PC-9 (cell line): ENCODE results near the gene ACTR3. TPM values are rescaled to one million over a fixed set of nuclear protein-coding genes. Genes with fewer than 3 reads are reported as not detected.
"Not testable (repeated sequence)": the region's sequence is repeated elsewhere in the genome, so short reads cannot be mapped to it uniquely, and the experiment has no call there.

Source experiments
- BruUV-seq: library from RNA; stranded (reverse); fragments of 400-500 nt; replicated peaks from 2 replicates; lab custom pipeline; 2021; lab: Mats Ljungman, UMichigan
- CTCF ChIA-PET: fragments of 300-600 bp; sonication (Branson Sonifier 250); formaldehyde crosslinking; loops from one replicate; lab custom pipeline; 2022; ENCODE audit warnings: antibody characterized with exemption; lab: Charles Lee
- POLR2A ChIA-PET: fragments of 300-600 bp; sonication (Branson Sonifier 250); formaldehyde crosslinking; loops from one replicate; lab custom pipeline; 2022; ENCODE audit warnings: antibody characterized with exemption; ENCODE audit not compliant: unreplicated experiment; lab: Charles Lee
- DNase-seq, 2 experiments: peaks; one replicate each; pipeline versions ENCODE4 v3.0.0 to v3.0.0-alpha.2; 2015 to 2022; ENCODE audit warnings: mixed read lengths in 1 of 2
- H2AFZ ChIP-seq: fragments of 200-600 bp; sonication (generic); 2 replicates; pipeline ENCODE4 v1.8.1; 2017; ENCODE audit warnings: antibody characterized with exemption
- H3F3A ChIP-seq: fragments of 200-600 bp; sonication (generic); 2 replicates; pipeline ENCODE4 v1.8.1; 2017; ENCODE audit warnings: antibody characterized with exemption, mild to moderate bottlenecking, low read depth; ENCODE audit not compliant: insufficient read depth
- H3K27ac ChIP-seq: fragments of 200-600 bp; sonication (generic); 2 replicates; pipeline ENCODE4 v1.6.1; 2016; ENCODE audit warnings: mixed run types
- H3K27me3 ChIP-seq: fragments of 200-600 bp; sonication (generic); 2 replicates; pipeline ENCODE4 v1.6.1; 2016; ENCODE audit warnings: low read depth, mixed run types; ENCODE audit not compliant: insufficient read depth
- H3K36me3 ChIP-seq: fragments of 200-600 bp; sonication (generic); 2 replicates; pipeline ENCODE4 v1.6.1; 2016; ENCODE audit warnings: low read depth, mixed run types
- H3K4me1 ChIP-seq: fragments of 200-600 bp; sonication (generic); replicated peaks from 2 replicates; pipeline ENCODE4 v1.6.1; 2016; ENCODE audit warnings: mixed run types; ENCODE audit not compliant: insufficient read depth
- H3K4me2 ChIP-seq: fragments of 200-600 bp; sonication (generic); 2 replicates; pipeline ENCODE4 v1.6.1; 2017; ENCODE audit warnings: mixed run types
- H3K4me3 ChIP-seq: fragments of 200-600 bp; sonication (generic); 2 replicates; pipeline ENCODE4 v1.6.1; 2016; ENCODE audit warnings: mixed run types
- H3K79me2 ChIP-seq: fragments of 200-600 bp; sonication (generic); 2 replicates; pipeline ENCODE4 v1.6.1; 2017; ENCODE audit warnings: low read depth, mixed run types
- H3K9me2 ChIP-seq: fragments of 200-600 bp; sonication (generic); 2 replicates; pipeline ENCODE4 v1.8.1; 2017; ENCODE audit warnings: mild to moderate bottlenecking; ENCODE audit not compliant: insufficient read depth
- H3K9me3 ChIP-seq: fragments of 200-600 bp; sonication (generic); 2 replicates; pipeline ENCODE4 v1.8.1; 2016; ENCODE audit warnings: low read depth; ENCODE audit not compliant: insufficient read depth
- H4K20me1 ChIP-seq: fragments of 200-600 bp; sonication (generic); 2 replicates; pipeline ENCODE4 v1.8.1; 2017; ENCODE audit not compliant: insufficient read depth
- CTCF ChIP-seq: fragments of 200-600 bp; sonication (generic); conservative IDR thresholded peaks from 2 replicates; pipeline ENCODE4 v1.6.1; 2017; ENCODE audit warnings: mixed run types, antibody characterized with exemption, mild to moderate bottlenecking, moderate library complexity
- EZH2 ChIP-seq: fragments of 200-600 bp; sonication (generic); IDR thresholded peaks from 2 replicates; pipeline ENCODE4 v1.8.0; 2017; ENCODE audit warnings: antibody characterized with exemption, low read depth
- intact Hi-C: fragments of 100-400 bp; cut with micrococcal nuclease; formaldehyde crosslinking; loops from one replicate; pipeline ENCODE4 v1.10.0; 2022; ENCODE audit not compliant: unreplicated experiment
- total RNA-seq: library from RNA; stranded (reverse); gene quantifications from 2 replicates; pipeline ENCODE4 v1.2.3, GENCODE V29; 2021

Gene ACTR3
- total RNA-seq, 1 experiment from 2014 or later, result 222 TPM

DNA sequence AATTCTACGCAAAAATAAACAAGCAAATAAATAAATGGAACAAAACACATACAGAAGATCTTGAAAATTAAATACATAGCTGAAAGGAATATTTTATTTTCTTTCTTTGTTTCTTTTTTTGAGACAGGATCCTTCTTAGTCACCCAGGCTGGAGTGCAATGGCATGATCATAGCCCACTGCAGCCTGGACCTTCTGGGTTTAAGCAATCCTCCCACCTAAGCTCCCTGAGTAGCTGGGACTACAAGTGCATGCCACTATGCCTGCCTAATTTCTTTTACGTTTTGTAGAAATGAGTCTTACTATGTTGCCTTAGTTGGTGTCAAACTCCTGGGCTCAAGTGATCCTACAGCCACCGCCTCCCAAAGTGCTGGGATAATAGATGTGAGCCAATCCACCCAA is 44.6 kb upstream of the ACTR3 start:
- no peaks in the 10 kb centered on the region for H3K27me3 ChIP-seq
- no peaks in the 10 kb centered on the region for H3K79me2 ChIP-seq
- H3K27ac ChIP-seq, result no peak overlapping the region
- no peak for DNase-seq
- no peaks in the 10 kb centered on the region for H3K36me3 ChIP-seq
- peaks cover 8% of the 10 kb centered on the region for H3K4me1 ChIP-seq
- H3F3A ChIP-seq, result no peaks in the 10 kb centered on the region
- H2AFZ ChIP-seq, result no peak overlapping the region
- no peaks in the 10 kb centered on the region for H4K20me1 ChIP-seq
- CTCF ChIA-PET, result no interaction called here
- H3K9me3 ChIP-seq, result no peaks in the 10 kb centered on the region
- no TSS peak for BruUV-seq
- no peak overlapping the region for H3K4me3 ChIP-seq
- no peak overlapping the region for H3K4me2 ChIP-seq
- TF ChIP-seq EZH2, result no peak
- no peaks in the 10 kb centered on the region for H3K9me2 ChIP-seq
- POLR2A ChIA-PET, result no interaction called here
- intact Hi-C loops, result no loop called here

DNA sequence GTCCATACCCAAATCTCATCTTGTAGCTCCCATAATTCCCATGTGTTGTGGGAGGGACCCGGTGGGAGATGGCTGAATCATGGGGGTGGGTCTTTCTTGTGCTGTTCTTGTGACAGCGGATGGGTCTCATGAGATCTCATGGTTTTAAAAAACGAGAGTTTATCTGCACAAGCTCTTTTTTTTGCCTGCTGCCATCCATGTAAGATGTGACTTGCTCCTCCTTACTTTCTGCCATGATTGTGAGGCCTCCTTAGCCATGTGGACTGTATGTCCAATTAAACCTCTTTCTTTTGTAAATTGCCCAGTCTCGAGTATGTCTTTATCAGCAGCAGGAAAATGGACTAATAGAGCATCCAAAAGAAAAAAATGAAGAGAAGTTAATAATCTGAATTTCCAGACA is 44.1 kb upstream of the ACTR3 start:
- H3F3A ChIP-seq, H3K9me3 ChIP-seq, BruUV-seq, intact Hi-C loops, H4K20me1 ChIP-seq, H3K79me2 ChIP-seq, H2AFZ ChIP-seq, H3K4me1 ChIP-seq, POLR2A ChIA-PET, CTCF ChIA-PET, H3K9me2 ChIP-seq, H3K27ac ChIP-seq, H3K36me3 ChIP-seq, H3K4me3 ChIP-seq, H3K27me3 ChIP-seq, H3K4me2 ChIP-seq, DNase-seq: not testable (repeated sequence)

DNA sequence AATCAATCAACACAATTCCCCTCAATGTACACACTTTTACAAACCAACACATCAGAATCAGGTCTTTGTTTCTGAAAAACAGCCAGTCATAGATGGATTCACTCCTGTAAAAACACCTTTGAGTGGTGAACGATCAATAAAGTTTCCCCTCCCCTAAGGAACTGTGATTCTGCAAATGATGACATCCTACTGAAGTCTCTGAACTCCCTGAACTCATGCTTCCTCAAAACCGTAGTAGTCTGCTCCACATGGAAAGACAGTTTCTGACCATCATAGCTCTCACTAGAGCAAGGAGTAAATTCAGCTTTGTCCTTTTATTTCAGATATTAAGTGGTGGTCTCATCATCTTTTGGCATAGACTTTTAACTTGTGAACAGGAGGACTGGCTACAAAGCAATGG is 43.5 kb upstream of the ACTR3 start:
- no peak for DNase-seq
- Histone ChIP-seq H3K4me3 (no peak overlapping the region), H3K9me2 (no peaks in the 10 kb centered on the region), H3F3A (no peaks in the 10 kb centered on the region), H3K36me3 (no peaks in the 10 kb centered on the region), H3K79me2 (no peaks in the 10 kb centered on the region), H3K27ac (no peak overlapping the region), H4K20me1 (no peaks in the 10 kb centered on the region), H2AFZ (no peak overlapping the region), H3K4me2 (no peak overlapping the region), H3K27me3 (no peaks in the 10 kb centered on the region), H3K9me3 (no peaks in the 10 kb centered on the region), H3K4me1 (peaks cover 8% of the 10 kb centered on the region)
- CTCF ChIA-PET, result no interaction called here
- no peak for TF ChIP-seq CTCF
- POLR2A ChIA-PET, result no interaction called here
- intact Hi-C loops, result no loop called here
- no TSS peak for BruUV-seq

GRCh38 chr2:113847144-113847543 is 42.7 kb upstream of the ACTR3 start:
- ChIA-PET POLR2A (no interaction called here), CTCF (no interaction called here)
- H3K27me3 ChIP-seq, result no peaks in the 10 kb centered on the region
- TF ChIP-seq EZH2, result no peak
- TF ChIP-seq CTCF, result no peak
- H3F3A ChIP-seq, result no peaks in the 10 kb centered on the region
- no peak overlapping the region for H3K4me2 ChIP-seq
- no peaks in the 10 kb centered on the region for H3K79me2 ChIP-seq
- no peak overlapping the region for H3K4me3 ChIP-seq
- intact Hi-C loops, result no loop called here
- H3K9me2 ChIP-seq, result no peaks in the 10 kb centered on the region
- H3K36me3 ChIP-seq, result no peaks in the 10 kb centered on the region
- no peak for DNase-seq
- peaks cover 8% of the 10 kb centered on the region for H3K4me1 ChIP-seq
- no peak overlapping the region for H2AFZ ChIP-seq
- no TSS peak for BruUV-seq
- no peaks in the 10 kb centered on the region for H4K20me1 ChIP-seq
- H3K9me3 ChIP-seq, result no peaks in the 10 kb centered on the region
- H3K27ac ChIP-seq, result no peak overlapping the region
